Gastrocnemius medialis (tissue), 4 donors: Measurements from ENCODE around the gene DAPK1.

Source experiments
- POLR2A ChIP-seq, 2 donors: fragments of 450-650 bp; IDR thresholded peaks; one replicate each; pipeline ENCODE4 v1.6.1; 2017; ENCODE audit warnings: antibody characterized with exemption in 2 of 2, mild to moderate bottlenecking in 2 of 2, moderate library complexity in 2 of 2
- TF ChIP-seq, protein P1 (sequence below), 5 experiments: fragments of 450-650 bp in 3 of 5; fragments of 200-600 bp in 2 of 5; sonication (generic) in 2 of 5; IDR thresholded peaks in 4 of 5; conservative IDR thresholded peaks in 1 of 5; 1 replicate in 4 of 5; 2 replicates in 1 of 5; pipeline ENCODE4 v1.5.1; 2016 to 2019; ENCODE audit warnings: antibody characterized with exemption in 5 of 5, mild to moderate bottlenecking in 3 of 5, moderate library complexity in 3 of 5

DNA sequence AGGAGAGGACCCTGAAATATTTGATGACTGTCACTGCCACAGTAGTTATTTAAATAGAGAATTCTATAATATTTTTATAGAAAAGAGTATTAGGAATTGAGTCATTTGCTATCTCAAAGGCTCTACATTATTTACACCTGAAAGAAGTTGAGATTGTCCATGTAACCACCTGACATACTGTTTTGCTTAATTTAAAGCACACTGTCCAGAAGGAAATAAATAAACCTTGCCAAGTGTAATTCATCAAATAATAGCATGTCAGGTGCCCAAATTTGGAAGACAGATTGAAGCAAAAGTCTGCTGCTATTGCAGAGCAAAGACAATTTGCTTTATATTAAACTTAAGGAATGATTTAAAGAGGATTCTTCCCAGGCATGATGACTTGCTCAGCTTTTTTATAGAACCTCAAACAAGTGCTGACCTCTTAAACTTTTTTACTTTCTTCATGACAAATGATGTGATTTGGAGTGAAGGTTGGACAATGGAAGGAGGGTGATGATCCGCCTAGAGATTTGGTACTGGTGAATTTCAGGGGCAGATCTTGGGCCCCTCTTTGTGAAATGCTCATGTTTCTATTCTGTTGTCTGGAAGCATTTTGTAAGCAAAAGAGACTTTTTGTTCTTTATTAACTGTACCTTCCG is 65.0 kb downstream of the DAPK1 start:
- no peak for TF ChIP-seq POLR2A (IDR thresholded peaks at IDR 0.05)
- TF ChIP-seq, protein P1, sequence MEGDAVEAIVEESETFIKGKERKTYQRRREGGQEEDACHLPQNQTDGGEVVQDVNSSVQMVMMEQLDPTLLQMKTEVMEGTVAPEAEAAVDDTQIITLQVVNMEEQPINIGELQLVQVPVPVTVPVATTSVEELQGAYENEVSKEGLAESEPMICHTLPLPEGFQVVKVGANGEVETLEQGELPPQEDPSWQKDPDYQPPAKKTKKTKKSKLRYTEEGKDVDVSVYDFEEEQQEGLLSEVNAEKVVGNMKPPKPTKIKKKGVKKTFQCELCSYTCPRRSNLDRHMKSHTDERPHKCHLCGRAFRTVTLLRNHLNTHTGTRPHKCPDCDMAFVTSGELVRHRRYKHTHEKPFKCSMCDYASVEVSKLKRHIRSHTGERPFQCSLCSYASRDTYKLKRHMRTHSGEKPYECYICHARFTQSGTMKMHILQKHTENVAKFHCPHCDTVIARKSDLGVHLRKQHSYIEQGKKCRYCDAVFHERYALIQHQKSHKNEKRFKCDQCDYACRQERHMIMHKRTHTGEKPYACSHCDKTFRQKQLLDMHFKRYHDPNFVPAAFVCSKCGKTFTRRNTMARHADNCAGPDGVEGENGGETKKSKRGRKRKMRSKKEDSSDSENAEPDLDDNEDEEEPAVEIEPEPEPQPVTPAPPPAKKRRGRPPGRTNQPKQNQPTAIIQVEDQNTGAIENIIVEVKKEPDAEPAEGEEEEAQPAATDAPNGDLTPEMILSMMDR (IDR thresholded peaks at IDR 0.05 in 4 of 5, conservative IDR thresholded peaks at IDR 0.05 in 1 of 5), result no peak
